Neutrophil (primary cell): ENCODE data around the gene BTRC.

Source experiments
- H3K27ac ChIP-seq: fragments of 200-600 bp; sonication (generic); 2 replicates; pipeline ENCODE4 v1.5.1; 2016; ENCODE audit warnings: mild to moderate bottlenecking, moderate library complexity
- H3K27me3 ChIP-seq: fragments of 200-600 bp; sonication (generic); 2 replicates; pipeline ENCODE4 v1.6.0; 2016; ENCODE audit warnings: mild to moderate bottlenecking
- H3K36me3 ChIP-seq: fragments of 200-600 bp; sonication (generic); 2 replicates; pipeline ENCODE4 v1.5.1; 2017
- H3K4me1 ChIP-seq, 2 experiments: fragments of 200-600 bp in 1 of 2; sonication (generic) in 1 of 2; 1 replicate in 1 of 2; 2 replicates in 1 of 2; pipeline versions ENCODE4 v1.5.1 to v1.6.1; 2013 to 2016; ENCODE audit warnings: low read depth in 1 of 2, low read length in 1 of 2, mild to moderate bottlenecking in 1 of 2, moderate library complexity in 1 of 2; ENCODE audit not compliant: control insufficient read depth in 1 of 2, insufficient read depth in 1 of 2
- H3K4me3 ChIP-seq, 2 experiments: fragments of 200-600 bp in 1 of 2; sonication (generic) in 1 of 2; 1 replicate in 1 of 2; 2 replicates in 1 of 2; pipeline ENCODE4 v1.5.1; 2013 to 2016; ENCODE audit warnings: low read depth in 1 of 2, low read length in 1 of 2, mild to moderate bottlenecking in 1 of 2, moderate library complexity in 1 of 2
- H3K9me3 ChIP-seq: fragments of 200-600 bp; sonication (generic); 2 replicates; pipeline ENCODE4 v1.5.1; 2016
- TF ChIP-seq, protein P1 (sequence below): fragments of 200-600 bp; sonication (generic); IDR thresholded peaks from 2 replicates; pipeline ENCODE4 v1.5.1; 2016; ENCODE audit warnings: antibody characterized with exemption

The BTRC gene

DNA sequence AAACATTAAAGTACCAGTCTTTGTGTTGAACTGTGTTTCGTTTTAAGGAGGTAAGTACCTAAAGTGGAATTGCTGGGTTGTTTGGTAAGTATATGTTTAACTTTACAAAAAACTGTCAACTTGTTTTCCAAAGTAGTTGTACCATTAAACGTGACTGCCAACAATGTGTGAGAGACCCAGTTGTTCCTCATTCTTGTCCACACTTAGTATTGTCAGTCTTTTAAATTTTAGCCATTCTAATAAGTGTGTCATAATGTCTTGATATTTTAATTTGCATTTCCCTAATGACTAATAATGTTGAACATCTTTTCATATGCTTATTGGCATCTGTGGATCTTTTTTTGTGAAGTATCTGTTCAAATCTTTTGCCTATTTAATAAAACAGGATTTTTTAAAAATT lies 159.8 kb downstream of the BTRC start:
- Histone ChIP-seq H3K36me3 (no peaks in the 10 kb centered on the region), H3K4me3 (no peak overlapping the region), H3K4me1 (no peaks in the 10 kb centered on the region), H3K9me3 (no peaks in the 10 kb centered on the region), H3K27me3 (no peaks in the 10 kb centered on the region), H3K27ac (no peak overlapping the region)
- TF ChIP-seq, protein P1, sequence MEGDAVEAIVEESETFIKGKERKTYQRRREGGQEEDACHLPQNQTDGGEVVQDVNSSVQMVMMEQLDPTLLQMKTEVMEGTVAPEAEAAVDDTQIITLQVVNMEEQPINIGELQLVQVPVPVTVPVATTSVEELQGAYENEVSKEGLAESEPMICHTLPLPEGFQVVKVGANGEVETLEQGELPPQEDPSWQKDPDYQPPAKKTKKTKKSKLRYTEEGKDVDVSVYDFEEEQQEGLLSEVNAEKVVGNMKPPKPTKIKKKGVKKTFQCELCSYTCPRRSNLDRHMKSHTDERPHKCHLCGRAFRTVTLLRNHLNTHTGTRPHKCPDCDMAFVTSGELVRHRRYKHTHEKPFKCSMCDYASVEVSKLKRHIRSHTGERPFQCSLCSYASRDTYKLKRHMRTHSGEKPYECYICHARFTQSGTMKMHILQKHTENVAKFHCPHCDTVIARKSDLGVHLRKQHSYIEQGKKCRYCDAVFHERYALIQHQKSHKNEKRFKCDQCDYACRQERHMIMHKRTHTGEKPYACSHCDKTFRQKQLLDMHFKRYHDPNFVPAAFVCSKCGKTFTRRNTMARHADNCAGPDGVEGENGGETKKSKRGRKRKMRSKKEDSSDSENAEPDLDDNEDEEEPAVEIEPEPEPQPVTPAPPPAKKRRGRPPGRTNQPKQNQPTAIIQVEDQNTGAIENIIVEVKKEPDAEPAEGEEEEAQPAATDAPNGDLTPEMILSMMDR: no peak

GRCh38 chr10:101525848-101526247 lies 171.9 kb downstream of the BTRC start:
- Histone ChIP-seq H3K36me3 (peaks cover 7% of the 10 kb centered on the region), H3K27me3 (no peaks in the 10 kb centered on the region), H3K4me1 (no peaks in the 10 kb centered on the region), H3K27ac (no peak overlapping the region), H3K9me3 (no peaks in the 10 kb centered on the region), H3K4me3 (no peak overlapping the region)
- TF ChIP-seq, protein P1: no peak

GRCh38 chr10:101529207-101529606 lies 175.2 kb downstream of the BTRC start:
- Histone ChIP-seq H3K36me3 (peaks cover 25% of the 10 kb centered on the region), H3K4me3 (no peak overlapping the region), H3K9me3 (no peaks in the 10 kb centered on the region), H3K27ac (no peak overlapping the region), H3K27me3 (no peaks in the 10 kb centered on the region), H3K4me1 (no peaks in the 10 kb centered on the region)
- TF ChIP-seq, protein P1: no peak

DNA sequence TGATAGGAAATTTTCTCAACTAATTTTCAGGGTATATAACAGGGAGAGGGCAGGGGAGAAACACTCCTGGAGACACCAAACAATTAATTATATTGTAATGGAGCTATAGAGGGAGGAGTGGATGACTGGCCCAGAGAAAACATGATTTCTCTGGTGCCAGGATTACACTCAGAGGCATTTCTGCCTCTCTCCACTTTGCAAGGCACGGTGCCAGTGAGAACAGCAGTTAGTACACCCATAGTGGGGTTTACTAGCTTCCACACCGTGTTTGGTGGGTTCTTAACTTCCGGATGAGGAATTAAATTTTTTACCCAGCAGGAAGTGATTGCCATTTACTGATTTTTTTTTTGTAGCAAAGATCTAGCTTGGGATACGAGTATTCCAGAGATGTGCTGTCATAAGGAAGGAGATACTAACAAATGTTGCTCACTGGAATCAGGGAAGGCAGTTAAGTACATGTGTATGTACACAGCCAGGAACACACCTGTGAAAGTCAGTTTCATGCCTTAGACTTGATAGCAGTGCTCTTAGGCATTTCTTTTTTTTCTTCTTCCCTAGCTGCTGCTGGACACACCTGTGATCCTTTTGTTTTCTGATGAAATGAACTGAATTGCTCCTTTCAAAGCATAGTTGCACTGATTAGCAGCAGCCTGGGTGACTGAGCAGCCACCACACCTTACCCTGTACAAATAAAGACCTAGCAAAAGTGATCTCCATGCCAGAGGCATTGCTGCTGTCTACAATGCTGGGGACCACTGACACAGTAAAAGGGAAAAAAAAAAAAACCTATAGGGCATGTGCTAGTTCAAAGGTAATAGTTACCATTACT lies 176.0 kb downstream of the BTRC start:
- TF ChIP-seq, protein P1: no peak
- Histone ChIP-seq H3K27ac (no peak overlapping the region), H3K4me3 (no peak overlapping the region), H3K4me1 (no peaks in the 10 kb centered on the region), H3K9me3 (no peaks in the 10 kb centered on the region), H3K27me3 (no peaks in the 10 kb centered on the region), H3K36me3 (peaks cover 32% of the 10 kb centered on the region)

DNA sequence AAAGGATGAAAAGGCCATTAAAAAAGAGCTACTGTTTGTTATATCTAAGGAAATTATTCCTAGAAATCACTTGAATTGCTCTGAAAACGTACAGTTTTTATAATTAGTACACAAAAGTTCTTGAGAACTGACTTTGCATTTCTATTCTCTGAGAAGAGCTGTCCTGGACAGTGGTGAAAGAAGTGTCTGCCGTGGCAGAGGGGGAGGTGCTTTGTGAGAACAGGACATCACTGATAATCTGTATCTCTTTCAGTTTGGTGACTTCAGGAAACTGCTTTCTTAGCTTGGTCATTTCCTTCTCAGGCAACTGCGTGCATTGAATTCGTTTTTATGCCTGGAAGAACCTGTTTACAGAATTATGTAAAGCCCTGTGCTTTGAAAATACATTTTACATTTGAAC lies 182.0 kb downstream of the BTRC start:
- Histone ChIP-seq H3K4me1 (no peaks in the 10 kb centered on the region), H3K9me3 (no peaks in the 10 kb centered on the region), H3K27ac (no peak overlapping the region), H3K27me3 (no peaks in the 10 kb centered on the region), H3K36me3 (peaks cover 50% of the 10 kb centered on the region), H3K4me3 (no peak overlapping the region)
- TF ChIP-seq, protein P1: no peak
